T1000 (cell line): Measurements from ENCODE around the gene LRMDA.

Experiments used
- DNase-seq: peaks from one replicate; lab custom pipeline; 2025; ENCODE audit warnings: mixed read lengths; lab: John Stamatoyannopoulos, UW

The LRMDA gene

DNA sequence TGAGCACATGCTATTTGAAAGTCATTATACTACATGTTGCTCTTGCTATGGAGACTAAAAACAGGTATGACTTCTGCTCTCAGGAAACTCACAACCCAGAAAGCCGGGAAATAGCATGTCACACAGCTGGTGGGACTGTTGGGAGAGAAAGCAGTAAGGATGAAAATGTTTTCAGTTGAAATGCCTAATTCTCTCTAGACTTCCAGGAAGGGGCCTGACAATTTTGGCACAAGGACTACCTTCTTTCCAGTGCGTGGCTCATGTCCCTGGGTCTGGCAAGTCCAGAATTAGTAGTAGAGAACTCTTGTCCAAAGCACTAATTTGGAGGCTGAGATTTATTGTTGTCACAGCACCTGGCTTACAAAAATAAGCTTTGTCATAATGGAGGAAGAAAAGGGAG lies 567.6 kb downstream of the LRMDA start:
- no peak for DNase-seq

GRCh38 chr10:75999515-76000209 lies 568.2 kb downstream of the LRMDA start:
- DNase-seq, result no peak

DNA sequence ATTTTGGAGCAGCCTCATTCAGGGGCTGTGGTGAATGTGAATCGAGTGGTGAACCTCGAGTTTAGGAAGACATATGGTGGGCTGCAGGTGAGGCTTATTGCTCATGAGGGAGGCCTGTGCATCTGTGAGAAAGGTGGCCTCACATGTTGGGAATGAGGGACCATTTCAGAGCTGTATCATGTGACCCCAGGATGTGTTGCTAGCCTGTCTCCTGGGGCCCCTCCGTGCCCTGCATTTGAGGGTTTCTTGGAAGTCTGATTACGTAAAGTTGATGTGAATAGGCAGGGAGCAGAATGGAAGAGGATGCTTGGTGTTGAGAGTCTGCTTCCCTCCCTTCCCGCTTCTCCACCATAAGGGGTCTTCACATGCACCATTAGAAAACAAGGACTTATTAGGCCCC lies 569.1 kb downstream of the LRMDA start:
- DNase-seq, result no peak

DNA sequence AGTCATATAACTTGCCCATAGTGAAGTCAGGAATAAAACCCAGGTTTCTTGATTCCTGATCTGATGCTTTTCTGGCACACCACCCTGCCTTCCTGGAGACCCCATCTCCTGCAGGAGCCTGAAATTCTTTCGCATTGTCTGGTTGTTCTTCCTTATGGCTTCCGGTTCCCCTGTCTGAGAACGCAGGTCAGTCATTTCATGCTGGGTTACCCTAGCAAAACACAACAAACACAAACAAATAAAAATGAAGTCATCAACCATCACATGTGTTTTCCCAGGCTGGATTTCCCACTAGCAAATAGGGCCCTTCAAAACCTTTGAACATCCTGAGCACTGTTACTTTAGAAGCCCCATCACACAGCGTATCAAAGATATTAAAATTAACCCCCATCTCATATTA lies 569.6 kb downstream of the LRMDA start:
- DNase-seq, result no peak

DNA sequence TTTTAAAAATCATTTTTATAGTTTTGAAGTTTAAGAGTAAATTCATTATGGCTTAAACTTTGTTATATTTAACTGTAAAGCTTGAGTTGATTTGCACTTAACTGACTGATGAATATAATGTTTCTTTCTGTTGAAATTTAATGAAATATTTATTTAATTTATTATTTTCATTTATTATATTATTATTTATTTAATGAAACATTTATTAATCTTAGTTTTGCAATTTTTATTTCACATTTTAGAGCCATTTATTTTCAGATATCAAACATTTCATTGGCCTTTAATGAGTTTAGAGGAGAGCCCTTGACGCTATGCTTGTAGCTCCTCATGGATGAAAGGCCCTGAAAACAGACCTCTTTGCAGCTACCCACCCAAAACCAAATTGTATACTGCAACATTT lies 570.0 kb downstream of the LRMDA start:
- DNase-seq, result no peak

DNA sequence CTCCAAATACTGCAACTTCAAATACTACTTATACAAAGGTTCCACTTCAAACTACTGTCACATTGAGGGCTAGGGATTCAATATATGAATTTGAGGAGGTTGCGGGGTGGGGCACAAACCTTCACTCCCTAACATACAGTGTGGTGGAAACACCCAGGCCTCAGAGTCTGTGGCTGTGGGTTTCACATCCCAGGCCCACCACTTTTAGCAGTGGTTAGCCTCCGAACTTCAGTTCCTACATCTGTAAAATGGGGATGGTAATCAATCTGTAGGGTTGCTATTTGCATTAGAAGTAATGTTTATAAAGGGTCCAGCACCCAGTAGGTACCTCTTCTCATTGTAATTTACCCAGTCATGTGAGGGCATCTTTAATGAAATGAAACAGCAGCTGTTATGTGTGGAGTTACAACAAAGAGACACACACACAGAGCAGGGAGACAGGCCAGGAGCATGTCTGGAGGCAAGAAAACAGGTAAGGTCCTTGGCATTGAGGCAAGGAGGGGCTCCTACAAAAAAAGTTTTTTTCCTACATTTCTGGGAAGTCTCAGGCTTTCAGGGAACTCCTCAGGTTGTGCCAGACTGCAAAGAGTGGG lies 570.9 kb downstream of the LRMDA start:
- DNase-seq, result no peak

DNA sequence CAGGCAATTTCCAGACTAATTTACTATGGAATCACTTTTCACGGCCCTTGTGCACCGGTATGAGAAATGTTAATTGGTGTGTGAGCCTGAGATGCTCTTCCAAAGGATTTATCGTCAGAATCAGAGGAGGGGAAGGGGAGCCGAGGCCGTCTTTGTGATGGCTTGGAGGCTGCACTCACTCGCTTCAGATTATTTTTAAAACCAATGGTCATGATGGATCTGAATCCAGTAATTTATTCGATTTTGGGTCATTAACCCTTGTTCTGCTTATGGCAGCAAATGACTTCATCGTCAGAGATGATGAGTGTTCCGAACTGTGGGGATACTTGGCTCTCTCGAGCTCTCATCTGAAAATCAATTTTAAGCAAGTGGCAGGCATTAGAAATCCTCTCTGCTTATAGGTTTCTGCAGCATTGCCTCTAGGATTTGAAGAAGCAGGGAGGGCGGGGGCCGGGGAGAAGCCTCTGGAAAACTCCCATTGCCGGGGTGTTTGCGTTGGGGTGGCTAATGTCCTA lies 576.3 kb downstream of the LRMDA start:
- no peak for DNase-seq

GRCh38 chr10:76009531-76009930 lies 578.1 kb downstream of the LRMDA start:
- no peak for DNase-seq

DNA sequence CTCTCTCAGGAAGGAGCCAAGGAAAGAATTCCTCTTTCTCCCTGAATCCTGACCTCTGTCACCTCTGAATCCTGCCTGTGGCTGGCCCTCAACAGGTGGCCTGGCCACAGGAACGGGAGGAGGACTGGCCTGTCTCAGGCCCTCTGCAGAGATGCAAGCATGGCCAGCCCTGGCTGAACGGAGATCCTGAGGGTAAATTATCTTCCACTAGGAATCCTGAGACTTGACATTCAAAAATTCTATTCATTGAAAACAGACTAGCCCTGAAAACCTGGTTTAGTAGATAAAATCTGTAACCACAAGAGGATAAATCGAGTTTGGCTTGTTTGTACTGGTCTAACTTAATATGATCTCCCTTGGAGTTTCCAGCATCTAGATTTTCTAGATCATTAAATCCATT lies 579.3 kb downstream of the LRMDA start:
- no peak for DNase-seq

DNA sequence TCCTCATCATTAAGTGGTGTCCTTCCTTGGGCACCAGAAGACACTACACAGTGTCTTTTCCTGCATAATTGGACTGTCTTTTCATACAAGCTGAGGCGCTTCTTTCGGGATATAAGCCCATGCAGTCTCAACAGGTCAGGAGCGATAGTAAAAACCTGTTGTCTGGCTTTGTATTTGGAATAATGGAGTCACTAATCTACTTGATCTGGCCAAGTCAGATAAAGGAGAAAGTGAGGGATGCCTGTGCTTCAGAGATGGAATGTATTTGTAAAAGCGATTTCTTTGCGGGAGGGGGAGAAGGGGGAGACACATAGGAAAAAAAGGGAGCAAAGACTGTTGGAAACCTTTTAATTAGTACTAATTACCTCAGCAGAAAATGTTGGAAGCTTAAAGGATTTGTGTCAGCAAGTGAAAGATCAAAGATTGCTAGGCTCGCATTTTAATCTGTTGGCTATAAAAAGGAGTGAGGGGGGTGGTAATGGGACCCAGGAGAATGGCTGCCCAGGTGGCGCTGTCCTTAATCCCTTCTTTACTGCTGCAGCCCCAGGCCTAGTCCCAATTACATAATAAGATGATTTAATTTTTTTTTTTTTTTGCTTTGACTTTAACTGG lies 581.4 kb downstream of the LRMDA start:
- no peak for DNase-seq

DNA sequence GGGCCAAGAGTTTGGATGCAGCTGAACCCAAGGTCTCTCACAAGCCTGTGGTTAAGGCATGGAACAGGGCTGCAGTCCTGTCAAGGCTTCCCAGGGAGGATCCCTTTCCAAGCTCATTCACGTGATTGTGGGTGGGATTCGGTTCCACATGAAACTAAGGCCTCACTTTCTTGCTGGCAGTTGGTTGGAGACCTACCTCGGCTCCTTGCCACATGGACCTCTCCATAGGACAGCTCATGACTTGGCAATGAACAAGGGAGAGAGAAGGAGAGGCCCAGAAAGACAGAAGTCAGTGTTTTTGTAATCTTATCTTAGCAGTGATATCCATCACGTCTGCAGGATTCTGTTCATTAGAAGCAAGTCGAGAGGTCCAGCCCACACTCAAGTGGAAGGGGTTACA lies 583.8 kb downstream of the LRMDA start:
- no peak for DNase-seq

GRCh38 chr10:76017026-76017732 lies 585.8 kb downstream of the LRMDA start:
- no peak for DNase-seq

DNA sequence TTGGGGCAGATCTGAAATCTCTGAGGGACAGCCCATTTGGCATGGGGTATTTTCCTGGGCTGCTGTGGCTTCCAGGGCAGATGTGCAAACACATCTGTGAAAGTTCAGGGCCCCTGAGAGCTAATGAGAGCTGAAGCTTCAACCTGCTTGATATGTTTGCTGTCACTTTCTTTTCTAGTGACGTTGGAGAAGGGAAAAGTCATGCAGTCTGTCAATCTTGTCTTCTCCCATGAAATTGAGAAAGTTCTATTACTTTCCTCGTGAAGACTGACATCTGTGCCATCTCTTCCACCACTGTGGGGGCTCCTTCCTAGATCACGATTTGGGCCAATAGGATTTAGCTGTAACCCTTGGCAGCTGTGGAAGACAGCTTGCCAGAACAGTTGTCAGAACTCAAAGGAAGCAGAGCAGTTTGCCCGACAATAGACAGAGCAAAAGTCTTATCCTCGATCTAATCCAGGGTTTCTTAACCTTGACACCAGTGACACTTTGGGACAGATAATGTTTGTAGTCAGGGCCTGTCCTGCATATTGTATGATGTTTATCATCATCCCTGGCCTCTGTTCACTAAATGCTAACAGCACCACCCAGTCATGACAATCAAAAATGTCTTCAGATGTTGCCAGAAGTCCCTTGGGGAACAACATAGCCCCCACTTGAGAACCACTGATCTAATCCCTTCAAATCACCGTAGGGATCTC lies 586.5 kb downstream of the LRMDA start:
- no peak for DNase-seq

GRCh38 chr10:76020630-76021029 lies 589.2 kb downstream of the LRMDA start:
- DNase-seq, result no peak

- DNase-seq, result no peak
Observed at GRCh38 chr10:76021398-76021797, 590.0 kb downstream of the LRMDA start.

- no peak for DNase-seq
Observed at GRCh38 chr10:76022366-76022765, 590.9 kb downstream of the LRMDA start.

- DNase-seq, result no peak
Observed at GRCh38 chr10:76023007-76023406, 591.6 kb downstream of the LRMDA start.

DNA sequence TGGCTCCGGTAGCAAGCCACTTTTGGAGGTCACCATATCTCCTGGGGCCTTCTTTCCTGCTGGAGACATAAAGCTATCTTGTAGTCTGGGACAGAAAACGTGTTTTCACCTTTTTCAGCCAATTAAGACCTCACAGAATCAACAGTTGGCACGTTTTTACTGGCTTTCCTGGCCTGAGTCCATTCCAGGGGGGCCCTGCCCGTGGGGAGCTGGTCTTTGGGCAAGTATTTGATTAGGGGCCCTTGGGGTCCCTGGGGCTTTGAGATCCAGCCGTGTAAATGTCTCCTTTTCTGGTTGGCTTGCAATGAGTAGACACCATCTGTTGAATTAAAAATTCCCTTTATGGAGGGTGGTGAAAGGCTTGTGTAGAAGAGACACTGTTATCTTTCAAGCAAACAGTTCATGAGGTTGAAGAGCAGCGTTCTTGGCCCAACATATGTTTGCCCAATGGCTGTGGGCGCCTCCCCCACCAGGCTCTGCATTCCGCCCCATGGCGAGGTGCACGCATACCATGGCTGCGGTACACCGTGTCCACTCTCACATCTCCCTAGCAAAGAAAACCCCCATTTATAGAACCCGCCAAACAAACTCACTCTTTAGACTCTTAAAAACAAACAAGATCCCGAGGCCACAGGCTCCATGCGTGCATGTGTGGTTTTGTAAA lies 593.2 kb downstream of the LRMDA start:
- DNase-seq, result no peak

DNA sequence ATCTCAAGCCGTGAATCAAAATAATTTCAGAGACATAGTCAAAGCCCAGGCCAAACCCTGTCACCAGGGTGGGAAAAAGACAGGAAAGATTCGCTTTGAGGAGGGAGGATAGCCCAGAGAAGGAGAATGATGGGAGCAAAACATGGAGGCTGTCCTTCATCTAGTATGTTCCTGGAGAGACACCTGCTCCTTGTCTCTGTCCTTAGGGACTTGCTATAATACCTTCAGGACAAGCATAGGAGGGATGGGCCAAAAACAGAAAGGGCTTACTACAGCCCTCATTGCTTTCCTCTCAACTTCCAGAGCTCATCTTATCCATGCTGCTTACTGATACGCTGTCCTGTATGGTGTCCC lies 593.7 kb downstream of the LRMDA start:
- DNase-seq, result no peak

DNA sequence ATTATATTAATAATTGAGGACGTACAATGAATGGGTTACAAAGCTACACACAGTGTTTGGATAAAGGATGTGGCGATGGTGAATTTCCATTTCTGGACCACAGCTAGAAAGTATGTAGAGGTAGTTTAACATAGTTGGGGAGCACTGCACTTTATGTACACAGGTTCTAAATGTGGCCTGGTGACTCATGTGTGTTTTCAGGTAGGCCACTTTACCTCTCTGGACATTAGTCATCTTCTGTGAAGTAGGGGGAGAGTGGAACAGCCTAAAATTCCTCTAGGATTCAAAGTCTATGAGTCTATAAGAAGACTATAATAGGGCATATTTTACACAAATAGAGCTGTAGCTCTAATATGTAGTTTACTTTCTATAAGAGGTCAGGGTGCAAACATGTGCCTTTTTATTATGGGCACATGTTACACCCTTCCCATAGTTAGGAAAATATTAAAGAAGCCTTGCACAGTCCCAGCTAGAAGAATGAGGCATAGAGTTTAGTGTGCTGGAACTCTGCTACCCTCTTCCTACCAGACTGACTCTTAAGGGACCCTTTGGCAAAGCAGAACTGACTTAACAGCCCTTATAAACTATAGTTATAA lies 594.9 kb downstream of the LRMDA start:
- no peak for DNase-seq

- no peak for DNase-seq
Observed at GRCh38 chr10:76026905-76027304, 595.5 kb downstream of the LRMDA start.
